Small intestine (tissue), 7 donors: ENCODE results near the gene COA8. TPM values are rescaled to one million over a fixed set of nuclear protein-coding genes. Genes with fewer than 3 reads are reported as not detected.

Source experiments
- DNase-seq, 2 donors: peaks; one replicate each; pipeline versions ENCODE4 v3.0.0 to v3.0.0-alpha.2; 2013
- FAIRE-seq: peaks from 2 replicates; lab custom pipeline; 2012; peaks lifted over from hg19 to GRCh38; lab: Jason Lieb, UNC
- H3K27ac ChIP-seq, 3 donors: one replicate each; pipeline ENCODE4 v1.5.1; 2013; ENCODE audit warnings: low read length in 2 of 3, mild to moderate bottlenecking in 2 of 3, control low read depth in 1 of 3, inconsistent platforms in 1 of 3, low read depth in 1 of 3, moderate library complexity in 1 of 3
- H3K27me3 ChIP-seq, 3 donors: one replicate each; pipeline ENCODE4 v1.6.1; 2013; ENCODE audit warnings: low read length in 3 of 3, inconsistent platforms in 1 of 3; ENCODE audit not compliant: control insufficient read depth in 3 of 3, insufficient read depth in 3 of 3
- H3K36me3 ChIP-seq, 3 donors: one replicate each; pipeline ENCODE4 v1.6.1; 2013; ENCODE audit warnings: low read length in 3 of 3, inconsistent platforms in 1 of 3, low read depth in 1 of 3, mild to moderate bottlenecking in 1 of 3, moderate library complexity in 1 of 3; ENCODE audit not compliant: control insufficient read depth in 3 of 3, insufficient read depth in 2 of 3
- H3K4me1 ChIP-seq, 3 donors: one replicate each; pipeline ENCODE4 v1.6.1; 2013; ENCODE audit warnings: low read length in 2 of 3, inconsistent platforms in 1 of 3, low read depth in 1 of 3, mild to moderate bottlenecking in 1 of 3, moderate library complexity in 1 of 3; ENCODE audit not compliant: control insufficient read depth in 3 of 3, insufficient read depth in 2 of 3
- H3K4me3 ChIP-seq, 3 donors: one replicate each; pipeline ENCODE4 v1.5.1; 2013; ENCODE audit warnings: low read length in 3 of 3, control low read depth in 1 of 3, inconsistent platforms in 1 of 3, low read depth in 1 of 3, mild to moderate bottlenecking in 1 of 3, moderate library complexity in 1 of 3
- H3K9me3 ChIP-seq, 2 donors: one replicate each; pipeline ENCODE4 v1.6.1; 2013; ENCODE audit warnings: low read depth in 1 of 2, low read length in 1 of 2; ENCODE audit not compliant: control insufficient read depth in 2 of 2, insufficient read depth in 1 of 2
- WGBS, 3 donors: extraction: QIAGEN DNeasy Blood & Tissue Kit; methylation state at CpG; one replicate each; pipeline ENCODE4 v1.1.7; 2013; 5-methylcytosine and 5-hydroxymethylcytosine counted together
- polyA plus RNA-seq, 4 donors: library from polyadenylated mRNA; stranded (reverse) in 3 of 4; unstranded in 1 of 4; fragments of 200-250 nt in 3 of 4; fragments of 120-200 nt in 1 of 4; gene quantifications; one replicate each; pipeline versions ENCODE4 v1.2.1 to v1.2.3, GENCODE V29; 2013
- donor health status: healthy with polysubstance abuse.
- donor health status: control.
- donor health status: control.
- donor health status: Bipolar disorder and iron deficiency.
- donor health status: healthy.

Gene COA8
- polyA plus RNA-seq, 4 donors = 33.0 to 68.7 (median 50.2) TPM

DNA sequence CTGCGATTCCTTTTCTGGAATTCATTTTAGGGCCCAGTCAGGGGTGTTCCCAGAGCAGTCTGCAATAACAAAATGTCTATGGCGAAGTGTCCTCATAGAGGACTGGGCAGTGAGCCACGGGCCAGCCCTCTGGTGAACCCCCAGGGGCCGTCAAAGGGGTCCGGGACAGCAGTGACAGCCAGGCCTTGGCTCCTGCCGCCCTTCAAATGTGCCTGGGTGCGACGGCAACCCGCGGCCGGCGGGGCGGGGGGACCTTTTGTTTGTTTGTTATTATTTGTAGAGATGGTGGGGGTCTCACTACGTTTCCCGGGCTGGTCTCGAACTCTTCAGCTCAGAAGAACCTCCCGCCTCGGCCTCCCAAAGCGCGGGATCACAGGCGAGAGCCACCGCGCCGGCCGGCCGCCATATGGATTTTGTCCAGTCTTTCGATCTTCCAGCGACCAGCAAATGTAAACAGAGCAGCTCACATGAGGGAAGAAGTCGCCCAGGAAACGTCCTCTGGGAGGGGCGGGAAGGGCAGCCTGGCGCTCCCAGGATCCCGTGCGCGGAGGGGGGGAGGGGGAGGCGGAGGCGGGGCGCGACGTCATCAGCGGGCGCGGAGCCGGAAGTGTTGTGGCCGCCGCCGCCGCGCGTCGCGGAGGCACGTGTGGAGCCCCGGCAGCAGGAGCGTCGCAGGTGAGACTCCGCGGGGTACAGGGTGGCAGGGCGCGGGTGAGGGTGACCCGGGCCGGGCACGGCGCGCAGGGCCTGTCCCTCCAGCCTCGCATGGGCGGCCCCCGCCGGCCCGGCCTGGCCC, 34.0 kb upstream of the COA8 start, which contains the start of gene TRMT61A:
Gene TRMT61A, plus strand, starts transcription at position 610 of the 796 bp plus-strand sequence. CDS start 783 bp downstream, outside the sequence.
- no peaks in the 10 kb centered on the region for H3K27me3 ChIP-seq
- H3K4me1 ChIP-seq = peaks cover 0 to 91% (median 0%) of the 10 kb centered on the region in 3 donors
- H3K27ac ChIP-seq = peak within 1 kb of the TSS; percentile 55 to 93 (median 85)
- 1 to 2% (median 1%) methylated on average over 52 to 69 of the region's 70 CpGs for WGBS, 3 donors
- FAIRE-seq (no peak), DNase-seq (peak; percentile 92 to 93)
- no peaks in the 10 kb centered on the region for H3K9me3 ChIP-seq
- peak within 1 kb of the TSS; percentile 70 to 82 (median 79) for H3K4me3 ChIP-seq
- peaks cover 0 to 47% (median 0%) of the 10 kb centered on the region in 3 donors for H3K36me3 ChIP-seq

DNA sequence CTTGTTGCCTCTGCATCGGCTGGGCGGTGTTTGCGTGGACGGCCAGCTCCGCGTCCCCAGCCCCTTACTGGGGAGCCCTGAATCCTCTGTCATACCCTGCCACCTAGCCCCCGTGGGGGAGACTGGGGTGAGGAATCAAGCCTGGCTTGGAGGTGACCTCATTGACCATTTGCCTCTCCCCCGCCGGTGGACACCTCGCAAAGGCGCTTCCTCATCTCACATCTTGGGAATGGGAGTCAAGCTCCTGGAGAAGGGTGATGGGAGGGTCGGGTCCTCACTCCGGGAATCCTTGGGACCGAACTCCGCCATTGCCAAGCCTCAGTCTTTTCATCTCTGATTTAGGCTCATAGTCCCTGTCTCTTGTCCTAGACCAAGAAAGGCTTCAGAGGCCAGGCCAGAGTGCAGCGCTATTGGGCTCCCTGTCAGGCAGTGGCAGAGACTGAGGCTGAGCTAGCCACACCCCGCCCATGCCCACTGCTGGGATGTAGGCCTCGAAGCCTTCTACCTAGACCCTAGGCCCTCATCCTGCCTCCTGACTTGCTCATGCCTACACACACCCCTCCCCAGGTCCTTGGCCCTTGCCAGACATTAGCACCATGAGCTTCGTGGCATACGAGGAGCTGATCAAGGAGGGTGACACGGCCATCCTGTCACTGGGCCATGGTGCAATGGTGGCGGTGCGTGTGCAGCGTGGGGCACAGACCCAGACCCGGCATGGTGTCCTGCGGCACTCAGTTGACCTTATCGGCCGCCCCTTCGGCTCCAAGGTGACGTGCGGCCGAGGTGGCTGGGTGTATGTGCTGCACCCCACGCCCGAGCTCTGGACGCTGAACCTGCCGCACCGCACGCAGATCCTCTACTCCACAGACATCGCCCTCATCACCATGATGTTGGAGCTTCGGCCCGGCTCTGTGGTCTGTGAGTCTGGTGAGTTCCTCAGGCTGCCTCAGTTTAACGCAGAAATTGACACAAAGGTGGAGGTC, 33.1 kb upstream of the COA8 start:
- no peak for DNase-seq
- Histone ChIP-seq H3K4me1 (peaks cover 0 to 85% (median 0%) of the 10 kb centered on the region in 3 donors), H3K27ac (peak overlapping the region in 2 of 3 donors; percentile 39 to 76), H3K36me3 (peaks cover 0 to 56% (median 0%) of the 10 kb centered on the region in 3 donors), H3K9me3 (no peaks in the 10 kb centered on the region), H3K27me3 (no peaks in the 10 kb centered on the region), H3K4me3 (peak overlapping the region; percentile 70 to 82 (median 79))
- 41 to 50% (median 49%) methylated on average over 38 to 42 of the region's 42 CpGs for WGBS, 3 donors
- FAIRE-seq = no peak

- peaks cover 0 to 63% (median 0%) of the 10 kb centered on the region in 3 donors for H3K36me3 ChIP-seq
- WGBS, 3 donors = 57 to 72% (median 69%) methylated on average over 3 to 7 of the region's 7 CpGs
- H3K9me3 ChIP-seq = no peaks in the 10 kb centered on the region
- H3K27me3 ChIP-seq = no peaks in the 10 kb centered on the region
- no peak for FAIRE-seq
- H3K27ac ChIP-seq = no peak overlapping the region
- DNase-seq = no peak
- peaks cover 0 to 78% (median 0%) of the 10 kb centered on the region in 3 donors for H3K4me1 ChIP-seq
- H3K4me3 ChIP-seq = no peak overlapping the region
These were observed 32.4 kb upstream of the COA8 start for GRCh38 chr14:103530390-103530789.

- DNase-seq = no peak
- WGBS, 3 donors = 90 to 93% (median 91%) methylated on average over 11 of the region's 11 CpGs
- H3K4me3 ChIP-seq = no peak overlapping the region
- no peaks in the 10 kb centered on the region for H3K9me3 ChIP-seq
- FAIRE-seq = no peak
- H3K27ac ChIP-seq = no peak overlapping the region
- H3K4me1 ChIP-seq = peaks cover 0 to 73% (median 0%) of the 10 kb centered on the region in 3 donors
- peaks cover 0 to 67% (median 0%) of the 10 kb centered on the region in 3 donors for H3K36me3 ChIP-seq
- H3K27me3 ChIP-seq = no peaks in the 10 kb centered on the region
These were observed 31.9 kb upstream of the COA8 start for GRCh38 chr14:103530831-103531230.

DNA sequence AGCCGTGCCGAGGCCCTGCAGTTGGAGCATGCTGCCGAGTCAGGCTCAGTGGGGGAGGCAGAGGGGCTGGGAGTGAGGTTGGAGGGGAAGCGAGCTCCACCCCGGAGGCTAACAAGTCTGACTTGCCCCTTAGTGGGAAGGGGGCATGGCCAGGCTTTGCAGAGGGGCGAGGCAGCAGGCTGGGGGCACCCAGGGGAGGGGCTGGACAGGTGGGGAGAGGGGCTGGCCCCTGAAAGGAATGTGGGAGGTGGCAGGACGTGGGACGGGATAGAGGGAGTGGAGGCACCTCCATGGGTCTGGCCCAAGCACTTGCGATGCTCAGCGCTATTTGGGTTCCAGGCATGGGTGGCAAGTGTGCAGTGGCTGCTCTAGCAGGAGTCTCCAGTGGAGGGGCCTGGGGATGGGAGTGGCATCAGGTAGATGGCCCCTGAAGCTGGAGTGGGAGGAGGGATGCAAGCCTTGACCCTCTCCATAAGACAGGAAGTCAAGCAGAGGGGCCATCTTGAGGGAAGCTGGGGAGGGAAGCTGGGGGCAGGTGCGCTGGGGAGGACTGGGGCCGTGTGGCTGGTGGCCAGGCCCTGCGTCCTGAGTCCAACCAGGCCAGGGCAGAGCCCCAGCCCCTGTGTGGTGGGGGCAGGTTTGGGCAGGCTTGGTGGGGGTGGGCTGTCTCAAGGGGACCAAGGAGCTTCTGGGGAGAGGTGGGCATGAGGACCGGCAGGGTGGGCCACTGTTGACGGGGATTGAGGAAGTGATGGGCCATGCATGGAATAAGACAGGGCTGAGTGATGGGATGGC, 31.1 kb upstream of the COA8 start:
- Histone ChIP-seq H3K36me3 (peaks cover 0 to 68% (median 0%) of the 10 kb centered on the region in 3 donors), H3K4me3 (no peak overlapping the region), H3K27me3 (no peaks in the 10 kb centered on the region), H3K9me3 (no peaks in the 10 kb centered on the region), H3K27ac (no peak overlapping the region), H3K4me1 (peaks cover 0 to 65% (median 0%) of the 10 kb centered on the region in 3 donors)
- DNase-seq (no peak), FAIRE-seq (no peak)
- 91 to 96% (median 91%) methylated on average over 14 to 15 of the region's 15 CpGs for WGBS, 3 donors

- DNase-seq (no peak), FAIRE-seq (no peak)
- no peaks in the 10 kb centered on the region for H3K9me3 ChIP-seq
- H3K27me3 ChIP-seq = no peaks in the 10 kb centered on the region
- H3K36me3 ChIP-seq = peaks cover 0 to 74% (median 0%) of the 10 kb centered on the region in 3 donors
- peak overlapping the region in 1 of 3 donors; percentile 62 for H3K27ac ChIP-seq
- 71 to 80% (median 79%) methylated on average over 31 to 32 of the region's 32 CpGs for WGBS, 3 donors
- no peak overlapping the region for H3K4me3 ChIP-seq
- peaks cover 0 to 58% (median 0%) of the 10 kb centered on the region in 3 donors for H3K4me1 ChIP-seq
These were observed 30.3 kb upstream of the COA8 start for GRCh38 chr14:103532216-103533136.
